ENCODE data around the gene TBXAS1. TPM values are rescaled to one million over a fixed set of nuclear protein-coding genes. Genes with fewer than 3 reads are reported as not detected.

TBXAS1 gene
- total RNA-seq, 2 experiments from 2014 or later: 5.5 to 6.0 TPM

- no peak overlapping the region for H3K27ac ChIP-seq (ENCODE audit: low read depth in 1 of 2, low read length in 2 of 2)
- CTCF ChIA-PET: no interaction called here
Measured at GRCh38 chr7:139976838-139977656, 148.0 kb downstream of the TBXAS1 start.

GRCh38 chr7:139981511-139981895 lies 152.4 kb downstream of the TBXAS1 start:
- no peaks in the 10 kb centered on the region for H3K9me3 Mint-ChIP-seq
- Histone ChIP-seq H3K27ac (ENCODE audit: low read depth in 1 of 2, low read length in 2 of 2) (no peak overlapping the region), H3K9me3 (ENCODE audit: control insufficient read depth in 1 of 2, insufficient read depth in 1 of 2, low read length in 2 of 2) (peaks cover 0 to 4% of the 10 kb centered on the region in 2 experiments), H3K27me3 (ENCODE audit: control insufficient read depth in 1 of 2, insufficient read depth in 2 of 2, low read length in 2 of 2) (no peaks in the 10 kb centered on the region), H3K4me1 (ENCODE audit: insufficient read depth, low read length) (peaks cover 18% of the 10 kb centered on the region), H3K4me3 (ENCODE audit: low read length) (no peak overlapping the region), H3K36me3 (ENCODE audit: insufficient read depth, low read length) (no peaks in the 10 kb centered on the region)
- ChIA-PET POLR2A (interaction anchor here (1.5 kb wide), 1 partner anchor 12 kb away, joined by 5 read pairs; no protein-coding TSS in a partner anchor), CTCF (no interaction called here)
- intact Hi-C loops (cut with DNase I, micrococcal nuclease): loop anchor here in 1 of 2 experiments (5.0 kb wide), 1 partner anchor 334 kb away; no protein-coding TSS in a partner anchor
- ATAC-seq (ENCODE audit: poor library complexity) (no peak), DNase-seq (no peak)
- peaks cover 26% of the 10 kb centered on the region for H3K4me1 Mint-ChIP-seq (ENCODE audit: low read depth)
- H3K27ac Mint-ChIP-seq: peak overlapping the region; percentile 68
- no peaks in the 10 kb centered on the region for H3K36me3 Mint-ChIP-seq (ENCODE audit: low read depth)
- no peak for TF ChIP-seq CTCF (IDR thresholded peaks at IDR 0.05)
- no peaks in the 10 kb centered on the region for H3K27me3 Mint-ChIP-seq
- peak overlapping the region; percentile 72 for H3K4me3 Mint-ChIP-seq

More at GRCh38 chr7:139976838-139977656, 148.0 kb downstream of the TBXAS1 start:
- Mint-ChIP-seq H3K27me3 (no peaks in the 10 kb centered on the region), H3K36me3 (ENCODE audit: low read depth) (no peaks in the 10 kb centered on the region), H3K9me3 (no peaks in the 10 kb centered on the region), H3K4me1 (ENCODE audit: low read depth) (peaks cover 26% of the 10 kb centered on the region), H3K4me3 (no peak overlapping the region), H3K27ac (no peak overlapping the region)
- TF ChIP-seq CTCF (IDR thresholded peaks at IDR 0.05): no peak
- Histone ChIP-seq H3K27me3 (ENCODE audit: control insufficient read depth in 1 of 2, insufficient read depth in 2 of 2, low read length in 2 of 2) (no peaks in the 10 kb centered on the region), H3K9me3 (ENCODE audit: control insufficient read depth in 1 of 2, insufficient read depth in 1 of 2, low read length in 2 of 2) (no peaks in the 10 kb centered on the region), H3K36me3 (ENCODE audit: insufficient read depth, low read length) (no peaks in the 10 kb centered on the region), H3K4me1 (ENCODE audit: insufficient read depth, low read length) (peaks cover 18% of the 10 kb centered on the region), H3K4me3 (ENCODE audit: low read length) (no peak overlapping the region)
- no peak for ATAC-seq (ENCODE audit: poor library complexity)
- no peak for DNase-seq
- intact Hi-C loops (cut with DNase I, micrococcal nuclease): no loop called here
- POLR2A ChIA-PET: no interaction called here

- H3K4me3 ChIP-seq (ENCODE audit: low read length): no peak overlapping the region
- Mint-ChIP-seq H3K27me3 (no peaks in the 10 kb centered on the region), H3K4me3 (peak overlapping the region; percentile 3), H3K36me3 (ENCODE audit: low read depth) (no peaks in the 10 kb centered on the region), H3K4me1 (ENCODE audit: low read depth) (peaks cover 26% of the 10 kb centered on the region), H3K9me3 (no peaks in the 10 kb centered on the region), H3K27ac (no peak overlapping the region)
- H3K36me3 ChIP-seq (ENCODE audit: insufficient read depth, low read length): no peaks in the 10 kb centered on the region
- ChIA-PET CTCF (no interaction called here), POLR2A (no interaction called here)
- ATAC-seq (ENCODE audit: poor library complexity): no peak
- intact Hi-C loops (cut with DNase I, micrococcal nuclease): loop anchor here in 1 of 2 experiments (5.0 kb wide), 1 partner anchor 336 kb away; no protein-coding TSS in a partner anchor
- H3K9me3 ChIP-seq (ENCODE audit: control insufficient read depth in 1 of 2, insufficient read depth in 1 of 2, low read length in 2 of 2): peaks cover 0 to 4% of the 10 kb centered on the region in 2 experiments
- TF ChIP-seq CTCF (IDR thresholded peaks at IDR 0.05): no peak
- H3K27me3 ChIP-seq (ENCODE audit: control insufficient read depth in 1 of 2, insufficient read depth in 2 of 2, low read length in 2 of 2): no peaks in the 10 kb centered on the region
- H3K27ac ChIP-seq (ENCODE audit: low read depth in 1 of 2, low read length in 2 of 2): no peak overlapping the region
- H3K4me1 ChIP-seq (ENCODE audit: insufficient read depth, low read length): peaks cover 18% of the 10 kb centered on the region
- no peak for DNase-seq
Measured at GRCh38 chr7:139982927-139983920, 154.2 kb downstream of the TBXAS1 start.
